NT2/D1 (cell line): ENCODE measurements around the gene TNFSF15.

ENCODE experiments used
- DNase-seq: peaks from one replicate; pipeline ENCODE4 v3.0.0-alpha.2; 2011; ENCODE audit warnings: low read depth, low spot score
- H3K27me3 ChIP-seq: 2 replicates; pipeline ENCODE4 v1.6.0; 2011; ENCODE audit warnings: mild to moderate bottlenecking; ENCODE audit not compliant: insufficient read length, insufficient read depth
- H3K36me3 ChIP-seq: 2 replicates; pipeline ENCODE4 v1.6.1; 2011; ENCODE audit warnings: mild to moderate bottlenecking, low read length, mixed read lengths; ENCODE audit not compliant: insufficient read depth, insufficient read length
- H3K4me1 ChIP-seq: 2 replicates; pipeline ENCODE4 v1.5.1; 2011; ENCODE audit not compliant: insufficient read depth, insufficient read length
- H3K4me3 ChIP-seq: 2 replicates; pipeline ENCODE4 v1.5.1; 2011; ENCODE audit warnings: low read depth; ENCODE audit not compliant: insufficient read length
- H3K9ac ChIP-seq: 2 replicates; pipeline ENCODE4 v1.6.0; 2011; ENCODE audit warnings: low read depth; ENCODE audit not compliant: insufficient read length
- H3K9me3 ChIP-seq: 2 replicates; pipeline ENCODE4 v1.5.1; 2011; ENCODE audit warnings: mild to moderate bottlenecking, low read length; ENCODE audit not compliant: insufficient read depth
- SUZ12 ChIP-seq: IDR thresholded peaks from 2 replicates; pipeline ENCODE4 v1.6.1; 2011; ENCODE audit not compliant: insufficient read length, insufficient read depth; ENCODE audit errors: extremely low read depth
- YY1 ChIP-seq: IDR thresholded peaks from 2 replicates; pipeline ENCODE4 v1.6.1; 2011; ENCODE audit not compliant: insufficient read length, insufficient read depth
- ZNF274 ChIP-seq: IDR thresholded peaks from 2 replicates; pipeline ENCODE4 v1.6.1; 2011; ENCODE audit warnings: mild to moderate bottlenecking, low read depth, low read length

Gene TNFSF15

GRCh38 chr9:114759512-114760341 lies 46.1 kb downstream of the TNFSF15 start:
- no peaks in the 10 kb centered on the region for H3K27me3 ChIP-seq
- H3K4me3 ChIP-seq, result no peak overlapping the region
- H3K36me3 ChIP-seq, result no peaks in the 10 kb centered on the region
- H3K4me1 ChIP-seq, result no peaks in the 10 kb centered on the region
- no peak for DNase-seq
- TF ChIP-seq ZNF274 (no peak), SUZ12 (no peak), YY1 (no peak)
- H3K9me3 ChIP-seq, result peaks cover 16% of the 10 kb centered on the region; the same call in 1 of the 2 replicates
- no peak overlapping the region for H3K9ac ChIP-seq

GRCh38 chr9:114757984-114758383 lies 47.9 kb downstream of the TNFSF15 start:
- no peaks in the 10 kb centered on the region for H3K4me1 ChIP-seq
- TF ChIP-seq YY1 (no peak), SUZ12 (no peak), ZNF274 (no peak)

GRCh38 chr9:114757395-114757794 lies 48.4 kb downstream of the TNFSF15 start:
- Histone ChIP-seq H3K4me3 (no peak overlapping the region), H3K4me1 (no peaks in the 10 kb centered on the region), H3K9me3 (peaks cover 6% of the 10 kb centered on the region; the same call in 1 of the 2 replicates), H3K9ac (no peak overlapping the region), H3K27me3 (no peaks in the 10 kb centered on the region), H3K36me3 (no peaks in the 10 kb centered on the region)
- no peak for DNase-seq
- TF ChIP-seq YY1 (no peak), ZNF274 (no peak), SUZ12 (no peak)

More at GRCh38 chr9:114757984-114758383, 47.9 kb downstream of the TNFSF15 start:
- H3K4me3 ChIP-seq, result no peak overlapping the region
- peaks cover 12% of the 10 kb centered on the region; the same call in 1 of the 2 replicates for H3K9me3 ChIP-seq
- no peaks in the 10 kb centered on the region for H3K36me3 ChIP-seq
- no peak overlapping the region for H3K9ac ChIP-seq
- no peaks in the 10 kb centered on the region for H3K27me3 ChIP-seq
- DNase-seq, result no peak

- DNase-seq, result no peak
- no peak overlapping the region for H3K9ac ChIP-seq
- H3K4me3 ChIP-seq, result no peak overlapping the region
- H3K36me3 ChIP-seq, result no peaks in the 10 kb centered on the region
- TF ChIP-seq ZNF274 (no peak), SUZ12 (no peak), YY1 (no peak)
- no peaks in the 10 kb centered on the region for H3K4me1 ChIP-seq
- H3K9me3 ChIP-seq, result peaks cover 4% of the 10 kb centered on the region; the same call in 1 of the 2 replicates
- no peaks in the 10 kb centered on the region for H3K27me3 ChIP-seq
Observed at GRCh38 chr9:114756920-114757319, 48.9 kb downstream of the TNFSF15 start.

- H3K9me3 ChIP-seq, result no peaks in the 10 kb centered on the region
- H3K9ac ChIP-seq, result no peak overlapping the region
- H3K27me3 ChIP-seq, result no peaks in the 10 kb centered on the region
- H3K4me3 ChIP-seq, result no peak overlapping the region
- no peaks in the 10 kb centered on the region for H3K4me1 ChIP-seq
- TF ChIP-seq SUZ12 (no peak), ZNF274 (no peak), YY1 (no peak)
- no peaks in the 10 kb centered on the region for H3K36me3 ChIP-seq
- no peak for DNase-seq
Observed at GRCh38 chr9:114754581-114754980, 51.3 kb downstream of the TNFSF15 start.

- DNase-seq, result no peak
Observed at GRCh38 chr9:114746591-114747346, 59.1 kb downstream of the TNFSF15 start.

GRCh38 chr9:114745879-114746550 lies 59.8 kb downstream of the TNFSF15 start:
- H3K9me3 ChIP-seq, result no peaks in the 10 kb centered on the region
- no peak overlapping the region for H3K9ac ChIP-seq
- H3K4me3 ChIP-seq, result no peak overlapping the region
- TF ChIP-seq ZNF274, result no peak
- no peak for TF ChIP-seq YY1
- no peak for TF ChIP-seq SUZ12
- H3K27me3 ChIP-seq, result no peaks in the 10 kb centered on the region
- DNase-seq, result no peak
- no peaks in the 10 kb centered on the region for H3K36me3 ChIP-seq
- H3K4me1 ChIP-seq, result no peaks in the 10 kb centered on the region

More at GRCh38 chr9:114746591-114747346, 59.1 kb downstream of the TNFSF15 start:
- no peaks in the 10 kb centered on the region for H3K4me1 ChIP-seq
- no peak overlapping the region for H3K9ac ChIP-seq
- H3K36me3 ChIP-seq, result no peaks in the 10 kb centered on the region
- TF ChIP-seq SUZ12 (no peak), YY1 (no peak), ZNF274 (no peak)
- no peaks in the 10 kb centered on the region for H3K27me3 ChIP-seq
- no peak overlapping the region for H3K4me3 ChIP-seq
- no peaks in the 10 kb centered on the region for H3K9me3 ChIP-seq
